Measurements from ENCODE around the gene ARMH1. TPM values are rescaled to one million over a fixed set of nuclear protein-coding genes. Genes with fewer than 3 reads are reported as not detected.

ARMH1 gene
- total RNA-seq, 2 experiments from 2014 or later: 79.9 to 84.0 TPM

GRCh38 chr1:44747878-44748277 lies 73.4 kb downstream of the ARMH1 start:
- Mint-ChIP-seq H3K4me3 (no peak overlapping the region), H3K4me1 (ENCODE audit: low read depth) (peaks cover 5% of the 10 kb centered on the region), H3K36me3 (ENCODE audit: low read depth) (no peaks in the 10 kb centered on the region), H3K9me3 (no peaks in the 10 kb centered on the region), H3K27me3 (no peaks in the 10 kb centered on the region), H3K27ac (no peak overlapping the region)
- ATAC-seq (ENCODE audit: poor library complexity): no peak
- H3K4me3 ChIP-seq (ENCODE audit: low read length): no peak overlapping the region
- no peaks in the 10 kb centered on the region for H3K9me3 ChIP-seq (ENCODE audit: control insufficient read depth in 1 of 2, insufficient read depth in 1 of 2, low read length in 2 of 2)
- H3K27me3 ChIP-seq (ENCODE audit: control insufficient read depth in 1 of 2, insufficient read depth in 2 of 2, low read length in 2 of 2): no peaks in the 10 kb centered on the region
- intact Hi-C loops (cut with DNase I, micrococcal nuclease): no loop called here
- H3K27ac ChIP-seq (ENCODE audit: low read depth in 1 of 2, low read length in 2 of 2): no peak overlapping the region
- peaks cover 8% of the 10 kb centered on the region for H3K4me1 ChIP-seq (ENCODE audit: insufficient read depth, low read length)
- no peaks in the 10 kb centered on the region for H3K36me3 ChIP-seq (ENCODE audit: insufficient read depth, low read length)
- DNase-seq: no peak
- ChIA-PET POLR2A (no interaction called here), CTCF (interaction anchor here (1.6 kb wide), 1 partner anchor 267 kb away, joined by 3 read pairs; no protein-coding TSS in a partner anchor)
- TF ChIP-seq CTCF (IDR thresholded peaks at IDR 0.05): no peak

- H3K9me3 ChIP-seq (ENCODE audit: control insufficient read depth in 1 of 2, insufficient read depth in 1 of 2, low read length in 2 of 2): no peaks in the 10 kb centered on the region
- TF ChIP-seq CTCF (IDR thresholded peaks at IDR 0.05): no peak
- Mint-ChIP-seq H3K4me1 (ENCODE audit: low read depth) (no peaks in the 10 kb centered on the region), H3K27ac (no peak overlapping the region), H3K27me3 (no peaks in the 10 kb centered on the region), H3K4me3 (no peak overlapping the region), H3K36me3 (ENCODE audit: low read depth) (no peaks in the 10 kb centered on the region), H3K9me3 (no peaks in the 10 kb centered on the region)
- intact Hi-C loops (cut with DNase I, micrococcal nuclease): no loop called here
- H3K4me1 ChIP-seq (ENCODE audit: insufficient read depth, low read length): peaks cover 5% of the 10 kb centered on the region
- ATAC-seq (ENCODE audit: poor library complexity): no peak
- no peak overlapping the region for H3K4me3 ChIP-seq (ENCODE audit: low read length)
- H3K27me3 ChIP-seq (ENCODE audit: control insufficient read depth in 1 of 2, insufficient read depth in 2 of 2, low read length in 2 of 2): no peaks in the 10 kb centered on the region
- DNase-seq: no peak
- ChIA-PET CTCF (no interaction called here), POLR2A (no interaction called here)
- H3K36me3 ChIP-seq (ENCODE audit: insufficient read depth, low read length): peaks cover 2% of the 10 kb centered on the region
- no peak overlapping the region for H3K27ac ChIP-seq (ENCODE audit: low read depth in 1 of 2, low read length in 2 of 2)
Observed at GRCh38 chr1:44757420-44757819, 82.9 kb downstream of the ARMH1 start.

- no peak overlapping the region for H3K4me3 ChIP-seq (ENCODE audit: low read length)
- no peak for TF ChIP-seq CTCF (IDR thresholded peaks at IDR 0.05)
- no peak for DNase-seq
- ATAC-seq (ENCODE audit: poor library complexity): no peak
- no peaks in the 10 kb centered on the region for H3K27me3 ChIP-seq (ENCODE audit: control insufficient read depth in 1 of 2, insufficient read depth in 2 of 2, low read length in 2 of 2)
- peaks cover 5% of the 10 kb centered on the region for H3K4me1 ChIP-seq (ENCODE audit: insufficient read depth, low read length)
- intact Hi-C loops (cut with DNase I, micrococcal nuclease): no loop called here
- no peaks in the 10 kb centered on the region for H3K9me3 ChIP-seq (ENCODE audit: control insufficient read depth in 1 of 2, insufficient read depth in 1 of 2, low read length in 2 of 2)
- no peaks in the 10 kb centered on the region for H3K36me3 Mint-ChIP-seq (ENCODE audit: low read depth)
- no peak overlapping the region for H3K27ac ChIP-seq (ENCODE audit: low read depth in 1 of 2, low read length in 2 of 2)
- no peaks in the 10 kb centered on the region for H3K9me3 Mint-ChIP-seq
- ChIA-PET POLR2A (interaction anchor here (1.6 kb wide), 1 partner anchor 16 kb away, joined by 5 read pairs; the partner anchor contains the start of gene RPS8), CTCF (no interaction called here)
- H3K27ac Mint-ChIP-seq: no peak overlapping the region
- peaks cover 4% of the 10 kb centered on the region for H3K36me3 ChIP-seq (ENCODE audit: insufficient read depth, low read length)
- no peak overlapping the region for H3K4me3 Mint-ChIP-seq
- H3K4me1 Mint-ChIP-seq (ENCODE audit: low read depth): no peaks in the 10 kb centered on the region
- no peaks in the 10 kb centered on the region for H3K27me3 Mint-ChIP-seq
Observed at GRCh38 chr1:44759077-44759476, 84.6 kb downstream of the ARMH1 start.
